Uterus (tissue), 4 donors: Measurements from ENCODE around the gene PLCL2. TPM values are rescaled to one million over a fixed set of nuclear protein-coding genes. Genes with fewer than 3 reads are reported as not detected.

Experiments used
- DNase-seq, 2 donors: peaks; one replicate each; pipeline ENCODE4 v3.0.0-alpha.2; 2019 to 2020
- H3K27ac ChIP-seq, 2 donors: fragments of 200-600 bp; sonication (generic); 1 replicate in 1 of 2; 2 replicates in 1 of 2; pipeline ENCODE4 v1.5.1; 2016 to 2018
- H3K27me3 ChIP-seq, 2 donors: fragments of 200-600 bp; sonication (generic); one replicate each; pipeline ENCODE4 v1.5.1; 2018 to 2019; ENCODE audit warnings: control low read depth in 1 of 2
- H3K36me3 ChIP-seq, 2 donors: fragments of 200-600 bp; sonication (generic); one replicate each; pipeline ENCODE4 v1.5.1; 2019; ENCODE audit warnings: control low read depth in 1 of 2
- H3K4me1 ChIP-seq, 2 donors: fragments of 200-600 bp; sonication (generic); one replicate each; pipeline ENCODE4 v1.5.1; 2018 to 2019; ENCODE audit warnings: control low read depth in 1 of 2
- H3K4me3 ChIP-seq, 2 donors: fragments of 200-600 bp; sonication (generic); 1 replicate in 1 of 2; 2 replicates in 1 of 2; pipeline ENCODE4 v1.5.1; 2018 to 2019; ENCODE audit warnings: mild to moderate bottlenecking in 1 of 2
- H3K9me3 ChIP-seq, 2 donors: fragments of 200-600 bp; sonication (generic); one replicate each; pipeline ENCODE4 v1.5.1; 2019; ENCODE audit warnings: control low read depth in 1 of 2
- CTCF ChIP-seq, 4 experiments: fragments of 200-600 bp in 2 of 4; fragments of 450-650 bp in 2 of 4; sonication (generic) in 2 of 4; IDR thresholded peaks; one replicate each; pipeline ENCODE4 v1.5.1; 2016 to 2019; ENCODE audit warnings: antibody characterized with exemption in 4 of 4, mild to moderate bottlenecking in 2 of 4, moderate library complexity in 1 of 4
- POLR2A ChIP-seq, 2 donors: fragments of 450-650 bp; IDR thresholded peaks; one replicate each; pipeline ENCODE4 v1.6.1; 2016; ENCODE audit warnings: antibody characterized with exemption in 2 of 2, mild to moderate bottlenecking in 1 of 2, moderate library complexity in 1 of 2
- intact Hi-C: fragments of 100-400 bp; cut with DNase I; formaldehyde crosslinking; loops from one replicate; pipeline ENCODE4 v1.15.1; 2023; ENCODE audit warnings: low total_unique reads
- total RNA-seq, 4 donors: library from RNA; depleted of rRNA in 3 of 4; stranded (reverse); fragments of >200 nt in 3 of 4; gene quantifications; one replicate each; pipeline versions ENCODE4 v1.1.0 to v1.2.4, GENCODE V29; 2014 to 2023
- donor health status: DM: yes; HTN: yes; CAD: no.

The PLCL2 gene
- total RNA-seq, 4 donors from 2014 or later, result 9.7 to 63.0 (median 19.5) TPM

- Histone ChIP-seq H3K27me3 (no peaks in the 10 kb centered on the region), H3K36me3 (no peaks in the 10 kb centered on the region), H3K27ac (no peak overlapping the region), H3K9me3 (peaks cover 0 to 13% of the 10 kb centered on the region in 2 donors), H3K4me3 (no peak overlapping the region), H3K4me1 (no peaks in the 10 kb centered on the region)
- TF ChIP-seq POLR2A (IDR thresholded peaks at IDR 0.05) (no peak), CTCF (IDR thresholded peaks at IDR 0.05) (no peak)
- intact Hi-C loops, result no loop called here
- DNase-seq, result no peak
These were observed 170.2 kb downstream of the PLCL2 start for GRCh38 chr3:17054982-17055343.

- no peaks in the 10 kb centered on the region for H3K4me1 ChIP-seq
- H3K27ac ChIP-seq, result no peak overlapping the region
- no peak for DNase-seq
- H3K9me3 ChIP-seq, result peaks cover 0 to 13% of the 10 kb centered on the region in 2 donors
- TF ChIP-seq POLR2A (IDR thresholded peaks at IDR 0.05) (no peak), CTCF (IDR thresholded peaks at IDR 0.05) (no peak)
- no peak overlapping the region for H3K4me3 ChIP-seq
- H3K36me3 ChIP-seq, result no peaks in the 10 kb centered on the region
- no peaks in the 10 kb centered on the region for H3K27me3 ChIP-seq
- intact Hi-C loops, result no loop called here
These were observed 170.9 kb downstream of the PLCL2 start for GRCh38 chr3:17055374-17056276.

GRCh38 chr3:17057321-17057720, 172.6 kb downstream of the PLCL2 start:
- H3K36me3 ChIP-seq, result no peaks in the 10 kb centered on the region
- H3K4me3 ChIP-seq, result no peak overlapping the region
- intact Hi-C loops, result no loop called here
- no peak overlapping the region for H3K27ac ChIP-seq
- no peaks in the 10 kb centered on the region for H3K27me3 ChIP-seq
- TF ChIP-seq CTCF (IDR thresholded peaks at IDR 0.05), result no peak
- peaks cover 0 to 13% of the 10 kb centered on the region in 2 donors for H3K9me3 ChIP-seq
- no peaks in the 10 kb centered on the region for H3K4me1 ChIP-seq
- no peak for DNase-seq

- Histone ChIP-seq H3K27ac (no peak overlapping the region), H3K9me3 (no peaks in the 10 kb centered on the region), H3K4me3 (no peak overlapping the region), H3K36me3 (no peaks in the 10 kb centered on the region), H3K27me3 (no peaks in the 10 kb centered on the region), H3K4me1 (no peaks in the 10 kb centered on the region)
- TF ChIP-seq CTCF (IDR thresholded peaks at IDR 0.05) (no peak), POLR2A (IDR thresholded peaks at IDR 0.05) (no peak)
- intact Hi-C loops, result no loop called here
- DNase-seq, result no peak
These were observed 175.3 kb downstream of the PLCL2 start for GRCh38 chr3:17059989-17060550.

GRCh38 chr3:17061005-17061404, 176.2 kb downstream of the PLCL2 start:
- Histone ChIP-seq H3K27ac (no peak overlapping the region), H3K9me3 (no peaks in the 10 kb centered on the region), H3K4me1 (no peaks in the 10 kb centered on the region), H3K27me3 (no peaks in the 10 kb centered on the region), H3K4me3 (no peak overlapping the region), H3K36me3 (no peaks in the 10 kb centered on the region)
- DNase-seq, result no peak
- intact Hi-C loops, result no loop called here
- TF ChIP-seq POLR2A (IDR thresholded peaks at IDR 0.05) (no peak), CTCF (IDR thresholded peaks at IDR 0.05) (no peak)
